ENCODE results near the gene ZNF24. TPM values are rescaled to one million over a fixed set of nuclear protein-coding genes. Genes with fewer than 3 reads are reported as not detected.

Gene ZNF24
- total RNA-seq, 4 donors from 2014 or later, result 39.5 to 67.1 (median 43.4) TPM

GRCh38 chr18:35306588-35307250, 37.5 kb downstream of the ZNF24 start:
- peaks cover 3 to 73% of the 10 kb centered on the region in 2 donors for H3K36me3 ChIP-seq
- H3K27ac ChIP-seq, result no peak overlapping the region
- 97 to 98% methylated on average over 4 to 5 of the region's 5 CpGs for WGBS, 2 donors (ENCODE audit: low coverage in 1 of 2)
- no peak for ATAC-seq
- no peak for TF ChIP-seq POLR2A (IDR thresholded peaks at IDR 0.05)
- TF ChIP-seq CTCF (IDR thresholded peaks at IDR 0.05), result no peak
- no peak for TF ChIP-seq EP300 (IDR thresholded peaks at IDR 0.05)
- no peak for TF ChIP-seq POLR2AphosphoS5 (IDR thresholded peaks at IDR 0.05)
- H3K4me3 ChIP-seq, result no peak overlapping the region
- peaks cover 4 to 94% (median 16%) of the 10 kb centered on the region in 3 donors for H3K9me3 ChIP-seq
- no peaks in the 10 kb centered on the region for H3K27me3 ChIP-seq
- H3K4me1 ChIP-seq, result no peaks in the 10 kb centered on the region

- no peak for ATAC-seq
- H3K27me3 ChIP-seq, result no peaks in the 10 kb centered on the region
- H3K36me3 ChIP-seq, result peaks cover 3 to 83% of the 10 kb centered on the region in 2 donors
- no peak overlapping the region for H3K27ac ChIP-seq
- no peaks in the 10 kb centered on the region for H3K4me1 ChIP-seq
- TF ChIP-seq EP300 (IDR thresholded peaks at IDR 0.05) (no peak), POLR2A (IDR thresholded peaks at IDR 0.05) (no peak), CTCF (IDR thresholded peaks at IDR 0.05) (no peak), POLR2AphosphoS5 (IDR thresholded peaks at IDR 0.05) (no peak)
- no peak overlapping the region for H3K4me3 ChIP-seq
- 92 to 96% methylated on average over 2 to 3 of the region's 4 CpGs for WGBS, 2 donors (ENCODE audit: low coverage in 1 of 2)
- peaks cover 4 to 84% (median 16%) of the 10 kb centered on the region in 3 donors for H3K9me3 ChIP-seq
Measured at GRCh38 chr18:35303610-35304009, 40.6 kb downstream of the ZNF24 start.

- ATAC-seq, result no peak
- Histone ChIP-seq H3K4me1 (peaks cover 3 to 27% (median 10%) of the 10 kb centered on the region in 3 donors), H3K27ac (no peak overlapping the region), H3K9me3 (peaks cover 0 to 12% (median 0%) of the 10 kb centered on the region in 3 donors), H3K27me3 (no peaks in the 10 kb centered on the region), H3K36me3 (peaks cover 0 to 58% of the 10 kb centered on the region in 2 donors), H3K4me3 (no peak overlapping the region)
- TF ChIP-seq EP300 (IDR thresholded peaks at IDR 0.05), result no peak
- no peak for TF ChIP-seq CTCF (IDR thresholded peaks at IDR 0.05)
- TF ChIP-seq POLR2AphosphoS5 (IDR thresholded peaks at IDR 0.05), result no peak
- TF ChIP-seq POLR2A (IDR thresholded peaks at IDR 0.05), result no peak
- WGBS, 2 donors (ENCODE audit: low coverage in 1 of 2), result 100% methylated on average over 1 to 2 of the region's 2 CpGs
Measured at GRCh38 chr18:35296060-35296459, 48.2 kb downstream of the ZNF24 start.

GRCh38 chr18:35291166-35291565, 53.1 kb downstream of the ZNF24 start:
- Histone ChIP-seq H3K27me3 (no peaks in the 10 kb centered on the region), H3K4me1 (peaks cover 7 to 53% (median 16%) of the 10 kb centered on the region in 3 donors), H3K36me3 (peaks cover 0 to 33% of the 10 kb centered on the region in 2 donors), H3K4me3 (peak overlapping the region; percentile 61 to 79), H3K27ac (peak overlapping the region in 2 of 4 donors; percentile 87 to 93), H3K9me3 (no peaks in the 10 kb centered on the region)
- WGBS, 2 donors (ENCODE audit: low coverage in 1 of 2), result 86 to 88% methylated on average over 1 to 2 of the region's 2 CpGs
- no peak for ATAC-seq
- TF ChIP-seq POLR2A (IDR thresholded peaks at IDR 0.05), result no peak
- TF ChIP-seq CTCF (IDR thresholded peaks at IDR 0.05), result no peak
- no peak for TF ChIP-seq POLR2AphosphoS5 (IDR thresholded peaks at IDR 0.05)
- TF ChIP-seq EP300 (IDR thresholded peaks at IDR 0.05), result no peak
